Bronchial epithelial cell (primary cell): ENCODE results near the gene ZNF366. TPM values are rescaled to one million over a fixed set of nuclear protein-coding genes. Genes with fewer than 3 reads are reported as not detected.

Experiments used
- DNase-seq: peaks from one replicate; pipeline ENCODE4 v3.0.0-alpha.2; 2010; ENCODE audit warnings: low read depth
- FAIRE-seq: peaks from 2 replicates; lab custom pipeline; 2011; peaks lifted over from hg19 to GRCh38; lab: Jason Lieb, UNC
- H3K27me3 ChIP-seq: 2 replicates; pipeline ENCODE4 v1.5.1; 2011; ENCODE audit warnings: low read length; ENCODE audit not compliant: control insufficient read depth, insufficient read depth
- H3K36me3 ChIP-seq: 2 replicates; pipeline ENCODE4 v1.5.1; 2011; ENCODE audit warnings: low read length; ENCODE audit not compliant: control insufficient read depth, insufficient read depth
- H3K4me3 ChIP-seq: 2 replicates; pipeline ENCODE4 v1.5.1; 2011; ENCODE audit warnings: mild to moderate bottlenecking, low read depth, low read length, control low read depth
- CTCF ChIP-seq: IDR thresholded peaks from 2 replicates; pipeline ENCODE4 v1.5.1; 2011; ENCODE audit warnings: mild to moderate bottlenecking, moderate library complexity, low read length, control low read depth, inconsistent platforms; ENCODE audit not compliant: insufficient read depth, severe bottlenecking
- total RNA-seq: library from RNA; depleted of rRNA; stranded (reverse); fragments of >200 nt; gene quantifications from 2 replicates; pipeline ENCODE4 v1.2.1, GENCODE V29; 2014

ZNF366 gene
- total RNA-seq, 1 donor from 2014 or later = not detected

- no peak for FAIRE-seq
These were observed 8.1 kb downstream of the ZNF366 start for GRCh38 chr5:72499090-72499489.

GRCh38 chr5:72498284-72498683, 8.9 kb downstream of the ZNF366 start:
- TF ChIP-seq CTCF = no peak
- no peaks in the 10 kb centered on the region for H3K36me3 ChIP-seq
- FAIRE-seq (no peak), DNase-seq (peak; percentile 40)
- no peak overlapping the region for H3K4me3 ChIP-seq
- H3K27me3 ChIP-seq = no peaks in the 10 kb centered on the region

More at GRCh38 chr5:72499090-72499489, 8.1 kb downstream of the ZNF366 start:
- no peak for TF ChIP-seq CTCF
- no peak for DNase-seq
- H3K36me3 ChIP-seq = no peaks in the 10 kb centered on the region
- H3K27me3 ChIP-seq = no peaks in the 10 kb centered on the region
- no peak overlapping the region for H3K4me3 ChIP-seq

GRCh38 chr5:72497823-72498222, 9.4 kb downstream of the ZNF366 start:
- TF ChIP-seq CTCF = no peak
- FAIRE-seq (no peak), DNase-seq (no peak)
- H3K4me3 ChIP-seq = no peak overlapping the region
- no peaks in the 10 kb centered on the region for H3K36me3 ChIP-seq
- no peaks in the 10 kb centered on the region for H3K27me3 ChIP-seq

- Histone ChIP-seq H3K36me3 (no peaks in the 10 kb centered on the region), H3K27me3 (no peaks in the 10 kb centered on the region), H3K4me3 (no peak overlapping the region)
- FAIRE-seq = no peak
- DNase-seq = no peak
- no peak for TF ChIP-seq CTCF
These were observed 11.8 kb downstream of the ZNF366 start for GRCh38 chr5:72495410-72495809.

- TF ChIP-seq CTCF = no peak
- no peak for FAIRE-seq
- Histone ChIP-seq H3K36me3 (no peaks in the 10 kb centered on the region), H3K27me3 (no peaks in the 10 kb centered on the region), H3K4me3 (no peak overlapping the region)
- DNase-seq = peak; percentile 49
These were observed 12.5 kb downstream of the ZNF366 start for GRCh38 chr5:72494623-72495124.

- Histone ChIP-seq H3K36me3 (no peaks in the 10 kb centered on the region), H3K4me3 (no peak overlapping the region), H3K27me3 (no peaks in the 10 kb centered on the region)
- no peak for TF ChIP-seq CTCF
- no peak for DNase-seq
- no peak for FAIRE-seq
These were observed 17.7 kb downstream of the ZNF366 start for GRCh38 chr5:72489536-72489935.
